Tibial nerve (tissue), 4 donors: ENCODE measurements around the gene NUFIP2. TPM values are rescaled to one million over a fixed set of nuclear protein-coding genes. Genes with fewer than 3 reads are reported as not detected.

Source experiments
- DNase-seq, 2 donors: peaks; one replicate each; pipeline ENCODE4 v3.0.0-alpha.2; 2019; ENCODE audit warnings: low spot score in 2 of 2
- H3K27ac ChIP-seq, 4 donors: fragments of 200-600 bp; sonication (generic) in 3 of 4; one replicate each; pipeline ENCODE4 v1.5.1; 2017 to 2019; ENCODE audit warnings: mild to moderate bottlenecking in 1 of 4
- H3K27me3 ChIP-seq, 2 donors: fragments of 200-600 bp; sonication (generic) in 1 of 2; one replicate each; pipeline versions ENCODE4 v1.5.1 to v1.6.0; 2017 to 2019
- H3K36me3 ChIP-seq, 3 donors: fragments of 200-600 bp; sonication (generic); one replicate each; pipeline ENCODE4 v1.5.1; 2018 to 2019
- H3K4me1 ChIP-seq, 4 donors: fragments of 200-600 bp; sonication (generic) in 3 of 4; one replicate each; pipeline ENCODE4 v1.5.1; 2017 to 2019
- H3K4me3 ChIP-seq, 4 donors: fragments of 200-600 bp; sonication (generic) in 3 of 4; one replicate each; pipeline ENCODE4 v1.5.1; 2017 to 2019; ENCODE audit warnings: mild to moderate bottlenecking in 1 of 4, moderate library complexity in 1 of 4
- H3K9me3 ChIP-seq, 4 donors: fragments of 200-600 bp; sonication (generic) in 3 of 4; one replicate each; pipeline ENCODE4 v1.5.1; 2017 to 2019
- EP300 ChIP-seq, 2 donors: sonication (generic); formaldehyde crosslinking; IDR thresholded peaks; one replicate each; pipeline ENCODE4 v1.6.1; 2017; ENCODE audit warnings: antibody characterized with exemption in 2 of 2, mild to moderate bottlenecking in 1 of 2
- POLR2A ChIP-seq, 2 donors: fragments of 450-650 bp; IDR thresholded peaks; one replicate each; pipeline ENCODE4 v1.6.1; 2017; ENCODE audit warnings: antibody characterized with exemption in 2 of 2, mild to moderate bottlenecking in 2 of 2, moderate library complexity in 2 of 2
- WGBS, 2 donors: methylation state at CpG; one replicate each; pipeline ENCODE4 v1.1.5; 2018; 5-methylcytosine and 5-hydroxymethylcytosine counted together
- total RNA-seq, 4 donors: library from RNA; depleted of rRNA; stranded (reverse); fragments of >200 nt; gene quantifications; one replicate each; pipeline ENCODE4 v1.1.0, GENCODE V29; 2016
- TF ChIP-seq, protein P1 (sequence below), 5 experiments: fragments of 200-600 bp in 3 of 5; fragments of 450-650 bp in 2 of 5; sonication (generic) in 3 of 5; IDR thresholded peaks; one replicate each; pipeline ENCODE4 v1.5.1; 2016 to 2019; ENCODE audit warnings: antibody characterized with exemption in 5 of 5, mild to moderate bottlenecking in 3 of 5, moderate library complexity in 2 of 5

Gene NUFIP2
- total RNA-seq, 4 donors from 2014 or later, result 29.4 to 35.4 (median 32.4) TPM

DNA sequence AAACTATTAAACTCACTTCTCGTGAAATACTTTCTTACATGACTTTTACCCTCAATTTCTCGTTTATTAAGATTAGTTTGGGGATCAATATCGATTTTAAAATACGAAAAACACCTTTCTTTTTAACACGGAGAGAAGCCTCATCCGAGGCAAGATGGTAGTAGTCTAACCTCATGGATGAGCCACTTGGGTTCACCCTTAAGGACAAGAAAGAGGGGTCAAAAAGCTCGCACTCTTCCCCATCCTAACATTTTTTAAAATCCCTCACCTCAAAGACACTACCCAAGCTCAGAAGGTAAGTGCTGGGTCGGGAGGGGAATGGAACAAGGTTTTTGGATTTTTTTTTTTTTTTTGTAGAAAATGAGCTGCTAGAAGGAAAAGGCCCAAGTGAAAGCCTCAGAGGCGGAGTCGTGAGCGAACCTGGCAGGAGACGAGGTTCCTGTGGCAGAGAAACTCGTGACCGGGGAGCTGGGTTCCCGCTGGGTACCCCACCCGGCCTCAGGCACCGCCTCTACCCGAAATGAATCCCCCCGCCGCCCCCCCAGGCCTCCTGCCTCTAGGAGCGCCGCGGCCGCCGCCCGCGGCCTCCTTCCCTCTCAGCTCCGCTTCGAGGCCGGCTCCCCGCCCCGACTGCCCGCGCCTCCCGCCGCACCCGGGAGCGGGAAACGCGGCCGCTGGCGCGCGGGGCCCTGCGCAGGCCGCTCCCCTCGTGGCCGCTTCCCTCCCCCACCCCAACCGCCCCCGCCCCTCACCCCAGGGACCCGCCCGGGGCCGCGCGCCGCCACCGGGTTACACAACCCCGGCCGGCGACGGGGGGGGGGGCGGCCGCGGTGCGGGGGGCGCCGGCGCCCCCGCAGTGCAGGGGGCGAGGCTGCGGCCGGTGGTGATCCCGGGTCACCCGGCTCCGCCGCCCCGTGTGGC lies 1.6 kb downstream of the NUFIP2 start:
- H3K4me1 ChIP-seq, result peaks cover 3 to 52% (median 32%) of the 10 kb centered on the region in 4 donors
- peaks cover 0 to 8% (median 0%) of the 10 kb centered on the region in 3 donors for H3K36me3 ChIP-seq
- no peaks in the 10 kb centered on the region for H3K27me3 ChIP-seq
- TF ChIP-seq EP300 (IDR thresholded peaks at IDR 0.05), result peak in 1 of 2 donors; percentile 57
- TF ChIP-seq, protein P1, sequence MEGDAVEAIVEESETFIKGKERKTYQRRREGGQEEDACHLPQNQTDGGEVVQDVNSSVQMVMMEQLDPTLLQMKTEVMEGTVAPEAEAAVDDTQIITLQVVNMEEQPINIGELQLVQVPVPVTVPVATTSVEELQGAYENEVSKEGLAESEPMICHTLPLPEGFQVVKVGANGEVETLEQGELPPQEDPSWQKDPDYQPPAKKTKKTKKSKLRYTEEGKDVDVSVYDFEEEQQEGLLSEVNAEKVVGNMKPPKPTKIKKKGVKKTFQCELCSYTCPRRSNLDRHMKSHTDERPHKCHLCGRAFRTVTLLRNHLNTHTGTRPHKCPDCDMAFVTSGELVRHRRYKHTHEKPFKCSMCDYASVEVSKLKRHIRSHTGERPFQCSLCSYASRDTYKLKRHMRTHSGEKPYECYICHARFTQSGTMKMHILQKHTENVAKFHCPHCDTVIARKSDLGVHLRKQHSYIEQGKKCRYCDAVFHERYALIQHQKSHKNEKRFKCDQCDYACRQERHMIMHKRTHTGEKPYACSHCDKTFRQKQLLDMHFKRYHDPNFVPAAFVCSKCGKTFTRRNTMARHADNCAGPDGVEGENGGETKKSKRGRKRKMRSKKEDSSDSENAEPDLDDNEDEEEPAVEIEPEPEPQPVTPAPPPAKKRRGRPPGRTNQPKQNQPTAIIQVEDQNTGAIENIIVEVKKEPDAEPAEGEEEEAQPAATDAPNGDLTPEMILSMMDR (IDR thresholded peaks at IDR 0.05), result no peak
- peak; percentile 16 to 21 for TF ChIP-seq POLR2A (IDR thresholded peaks at IDR 0.05)
- peak; percentile 63 to 66 for DNase-seq
- peak overlapping the region; percentile 95 to 99 (median 99) for H3K4me3 ChIP-seq
- WGBS, 2 donors, result 3% methylated on average over 18 to 51 of the region's 77 CpGs
- no peaks in the 10 kb centered on the region for H3K9me3 ChIP-seq
- peak overlapping the region; percentile 98 to 100 (median 99) for H3K27ac ChIP-seq

DNA sequence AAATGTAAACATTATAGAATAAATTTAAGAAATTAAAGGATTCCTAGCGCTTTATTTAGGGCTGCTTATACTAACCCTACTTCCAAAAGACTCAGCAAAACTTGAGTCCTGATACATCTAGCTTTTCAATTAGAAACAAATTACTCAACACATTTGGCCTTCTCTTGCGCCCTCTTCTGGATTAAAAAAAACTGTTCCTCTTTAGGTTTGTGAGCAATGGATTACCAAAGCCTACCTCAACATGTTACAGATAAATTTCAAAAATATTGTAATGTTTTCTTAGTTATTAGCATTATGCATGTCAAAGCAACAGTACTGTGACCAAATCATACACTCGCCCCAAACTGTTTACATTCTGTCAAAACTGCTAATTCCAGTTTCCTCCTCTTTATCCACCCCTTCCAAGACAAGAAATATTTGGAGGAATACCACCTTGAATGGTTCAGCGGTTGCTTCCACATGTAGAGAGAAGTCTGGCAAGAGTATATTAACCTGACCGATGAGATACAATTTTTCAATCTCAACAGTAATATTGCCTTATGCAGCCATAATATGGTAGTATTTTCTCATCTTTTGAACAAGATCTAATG lies 2.7 kb downstream of the NUFIP2 start:
- DNase-seq, result peak in 1 of 2 donors; percentile 57
- Histone ChIP-seq H3K9me3 (no peaks in the 10 kb centered on the region), H3K36me3 (peaks cover 0 to 18% (median 0%) of the 10 kb centered on the region in 3 donors), H3K4me1 (peaks cover 3 to 63% (median 32%) of the 10 kb centered on the region in 4 donors), H3K27me3 (no peaks in the 10 kb centered on the region), H3K4me3 (peak overlapping the region; percentile 66 to 99 (median 97)), H3K27ac (peak overlapping the region; percentile 98 to 100 (median 99))
- WGBS, 2 donors, result 11 to 12% methylated on average over 5 of the region's 5 CpGs
- TF ChIP-seq, protein P1 (IDR thresholded peaks at IDR 0.05), result peak; percentile 50 to 83 (median 62)
- peak in 1 of 2 donors; percentile 12 for TF ChIP-seq EP300 (IDR thresholded peaks at IDR 0.05)
- no peak for TF ChIP-seq POLR2A (IDR thresholded peaks at IDR 0.05)

DNA sequence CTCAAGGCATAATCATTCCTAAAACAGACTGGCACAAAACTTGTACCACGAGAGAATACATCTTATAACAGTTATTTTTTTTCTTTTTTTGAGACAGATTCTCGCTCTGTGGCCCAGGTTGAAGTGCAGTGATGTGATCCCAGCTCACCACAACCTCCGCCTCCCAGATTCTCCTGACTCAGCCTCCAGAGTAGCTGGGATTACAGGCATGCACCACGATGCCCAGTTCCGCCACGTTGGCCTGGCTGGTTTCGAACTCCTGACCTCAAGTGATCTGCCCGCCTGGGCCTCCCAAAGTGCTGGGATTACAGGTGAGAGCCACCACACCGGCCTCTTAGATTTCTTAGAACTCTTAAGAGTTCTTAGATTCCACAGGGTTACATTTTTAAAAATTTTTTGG lies 4.1 kb downstream of the NUFIP2 start:
- 82 to 93% methylated on average over 9 of the region's 9 CpGs for WGBS, 2 donors
- no peak overlapping the region for H3K4me3 ChIP-seq
- TF ChIP-seq, protein P1 (IDR thresholded peaks at IDR 0.05), result no peak
- no peak for TF ChIP-seq POLR2A (IDR thresholded peaks at IDR 0.05)
- no peak for TF ChIP-seq EP300 (IDR thresholded peaks at IDR 0.05)
- H3K27ac ChIP-seq, result peak overlapping the region in 2 of 4 donors; percentile 2 to 23
- no peaks in the 10 kb centered on the region for H3K9me3 ChIP-seq
- DNase-seq, result no peak
- peaks cover 0 to 32% (median under 1%) of the 10 kb centered on the region in 3 donors for H3K36me3 ChIP-seq
- H3K4me1 ChIP-seq, result peaks cover 3 to 73% (median 28%) of the 10 kb centered on the region in 4 donors
- no peaks in the 10 kb centered on the region for H3K27me3 ChIP-seq

DNA sequence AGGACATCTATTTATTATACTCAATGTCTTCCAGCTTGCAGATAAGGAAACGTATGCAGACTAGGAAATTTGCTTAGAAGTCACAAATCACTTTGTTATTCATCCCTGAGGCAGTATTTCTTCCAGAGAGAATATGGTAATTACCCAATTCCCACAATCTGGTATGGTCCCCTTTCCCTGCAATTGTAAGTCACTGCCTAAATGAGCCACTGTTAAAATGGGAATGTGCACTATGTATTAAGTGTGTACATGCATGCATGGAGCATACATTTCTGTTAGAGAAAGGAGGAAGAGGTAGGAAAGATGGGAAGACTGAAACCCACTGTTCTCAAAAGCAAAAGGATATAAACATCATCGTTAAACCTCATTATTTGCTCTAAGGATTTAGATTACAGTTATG lies 10.0 kb downstream of the NUFIP2 start:
- Histone ChIP-seq H3K9me3 (no peaks in the 10 kb centered on the region), H3K36me3 (peaks cover 0 to 89% (median 17%) of the 10 kb centered on the region in 3 donors), H3K27me3 (no peaks in the 10 kb centered on the region), H3K4me1 (peaks cover 0 to 92% (median 12%) of the 10 kb centered on the region in 4 donors), H3K4me3 (no peak overlapping the region), H3K27ac (no peak overlapping the region)
- DNase-seq, result no peak
- TF ChIP-seq, protein P1 (IDR thresholded peaks at IDR 0.05), result no peak
- WGBS, 2 donors, result 49 to 51% methylated on average over 2 of the region's 2 CpGs

DNA sequence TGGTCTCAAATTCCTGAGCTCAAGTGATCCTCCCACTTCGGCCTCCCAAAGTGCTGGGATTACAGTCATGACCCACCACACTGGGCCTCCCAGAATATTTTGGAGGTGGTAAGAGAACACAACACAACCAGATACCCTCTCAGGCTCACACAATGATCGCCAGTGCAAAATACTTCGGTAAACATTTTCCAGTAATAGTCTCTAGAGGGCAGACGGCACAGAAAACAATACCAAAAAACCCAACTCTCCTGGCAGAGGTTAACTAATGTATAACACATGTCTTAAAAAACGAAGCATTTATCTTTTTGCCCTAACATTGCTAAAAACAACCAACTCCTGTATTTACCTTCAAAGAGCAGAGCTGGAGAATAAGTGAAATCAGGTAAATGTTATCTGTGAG lies 10.5 kb downstream of the NUFIP2 start:
- Histone ChIP-seq H3K9me3 (no peaks in the 10 kb centered on the region), H3K27ac (no peak overlapping the region), H3K36me3 (peaks cover 0 to 93% (median 17%) of the 10 kb centered on the region in 3 donors), H3K27me3 (no peaks in the 10 kb centered on the region), H3K4me1 (peaks cover 0 to 87% (median 10%) of the 10 kb centered on the region in 4 donors), H3K4me3 (no peak overlapping the region)
- TF ChIP-seq, protein P1 (IDR thresholded peaks at IDR 0.05), result no peak
- TF ChIP-seq EP300 (IDR thresholded peaks at IDR 0.05) (no peak), POLR2A (IDR thresholded peaks at IDR 0.05) (no peak)
- no peak for DNase-seq
- WGBS, 2 donors, result 54 to 62% methylated on average over 5 of the region's 5 CpGs
